Activated CD8-positive, alpha-beta T cell treated with anti-CD3 and anti-CD28 coated beads for 36 hours (primary cell): ENCODE data around the gene C1orf232. TPM values are rescaled to one million over a fixed set of nuclear protein-coding genes. Genes with fewer than 3 reads are reported as not detected.

Experiments
- ATAC-seq: fragments of 200-7000 bp; cut with Tn5 transposase; one replicate; pipeline ENCODE4 v1.10.0; 2021; ENCODE audit warnings: mild to moderate bottlenecking, moderate library complexity
- CTCF ChIA-PET: fragments of 350-600 bp; sonication (Branson Sonifier 250); formaldehyde crosslinking; loops from one replicate; lab custom pipeline; 2021; ENCODE audit warnings: antibody characterized with exemption; lab: Charles Lee
- POLR2A ChIA-PET: fragments of 350-600 bp; sonication (Branson Sonifier 250); formaldehyde crosslinking; loops from one replicate; lab custom pipeline; 2021; ENCODE audit warnings: antibody characterized with exemption; lab: Charles Lee
- DNase-seq: peaks from one replicate; pipeline ENCODE4 v3.0.0-alpha.2; 2020
- H3K27ac Mint-ChIP-seq: one replicate; pipeline ENCODE4 v1.8.0; 2021; ENCODE audit warnings: mild to moderate bottlenecking, mixed read lengths
- H3K27me3 Mint-ChIP-seq: one replicate; pipeline ENCODE4 v1.8.0; 2021; ENCODE audit warnings: mixed read lengths
- H3K36me3 Mint-ChIP-seq: one replicate; pipeline ENCODE4 v1.8.0; 2021; ENCODE audit warnings: low read depth, mixed read lengths
- H3K4me1 Mint-ChIP-seq: one replicate; pipeline ENCODE4 v1.8.0; 2021; ENCODE audit warnings: low read depth, mixed read lengths
- H3K4me3 Mint-ChIP-seq: one replicate; pipeline ENCODE4 v1.8.0; 2021; ENCODE audit warnings: mild to moderate bottlenecking, moderate library complexity, mixed read lengths
- H3K9me3 Mint-ChIP-seq: one replicate; pipeline ENCODE4 v1.8.0; 2021; ENCODE audit warnings: mixed read lengths
- CTCF ChIP-seq: fragments of 200-600 bp; IDR thresholded peaks from one replicate; pipeline ENCODE4 v1.8.0; 2022; ENCODE audit warnings: antibody characterized with exemption, mild to moderate bottlenecking
- intact Hi-C: fragments of 100-400 bp; cut with micrococcal nuclease; formaldehyde crosslinking; loops from one replicate; pipeline ENCODE4 v1.10.0; 2022
- total RNA-seq, 2 experiments: library from RNA; stranded (reverse); gene quantifications; one replicate each; pipeline ENCODE4 v1.2.3, GENCODE V29; 2021

C1orf232 gene
- total RNA-seq, 2 experiments from 2014 or later = not detected

GRCh38 chr1:26189751-26190275 lies 21.1 kb upstream of the C1orf232 start:
- intact Hi-C loops = no loop called here
- Mint-ChIP-seq H3K27ac (no peak overlapping the region), H3K4me1 (peaks cover 6% of the 10 kb centered on the region), H3K9me3 (no peaks in the 10 kb centered on the region), H3K4me3 (no peak overlapping the region), H3K27me3 (no peaks in the 10 kb centered on the region), H3K36me3 (no peaks in the 10 kb centered on the region)
- ChIA-PET CTCF (interaction anchor here (1.0 to 3.0 kb wide), 6 partner anchors 14 to 227 kb away, joined by 3 to 10 read pairs (median 4); partner anchors contain the start of gene ZNF593), POLR2A (interaction anchor here (0.7 kb wide), 1 partner anchor 14 kb away, joined by 3 read pairs; no protein-coding TSS in a partner anchor)
- no peak for DNase-seq
- no peak for TF ChIP-seq CTCF
- no peak for ATAC-seq

- no peak for TF ChIP-seq CTCF
- POLR2A ChIA-PET = interaction anchor here (0.5 to 0.8 kb wide), 3 partner anchors 9 to 246 kb away, joined by 3 read pairs; no protein-coding TSS in a partner anchor
- no peaks in the 10 kb centered on the region for H3K36me3 Mint-ChIP-seq
- DNase-seq (no peak), ATAC-seq (no peak)
- peaks cover 6% of the 10 kb centered on the region for H3K4me1 Mint-ChIP-seq
- no peaks in the 10 kb centered on the region for H3K9me3 Mint-ChIP-seq
- CTCF ChIA-PET = interaction anchor here (1.0 to 3.0 kb wide), 5 partner anchors 11 to 228 kb away, joined by 3 to 10 read pairs (median 4); no protein-coding TSS in a partner anchor
- H3K4me3 Mint-ChIP-seq = no peak overlapping the region
- no peak overlapping the region for H3K27ac Mint-ChIP-seq
- H3K27me3 Mint-ChIP-seq = no peaks in the 10 kb centered on the region
- intact Hi-C loops = no loop called here
These were observed 20.6 kb upstream of the C1orf232 start for GRCh38 chr1:26189331-26189730.

- H3K4me3 Mint-ChIP-seq = no peak overlapping the region
- intact Hi-C loops = no loop called here
- no peaks in the 10 kb centered on the region for H3K9me3 Mint-ChIP-seq
- H3K36me3 Mint-ChIP-seq = no peaks in the 10 kb centered on the region
- no peak for DNase-seq
- POLR2A ChIA-PET = no interaction called here
- H3K27ac Mint-ChIP-seq = no peak overlapping the region
- peaks cover 6% of the 10 kb centered on the region for H3K4me1 Mint-ChIP-seq
- ATAC-seq = no peak
- CTCF ChIA-PET = interaction anchor here (1.0 to 3.0 kb wide), 4 partner anchors 10 to 229 kb away, joined by 3 to 10 read pairs (median 6); partner anchors contain the start of gene CEP85
- H3K27me3 Mint-ChIP-seq = no peaks in the 10 kb centered on the region
- TF ChIP-seq CTCF = no peak
These were observed 19.7 kb upstream of the C1orf232 start for GRCh38 chr1:26188477-26188876.

GRCh38 chr1:26187882-26188281 lies 19.1 kb upstream of the C1orf232 start:
- intact Hi-C loops = no loop called here

More at GRCh38 chr1:26187882-26188281, 19.1 kb upstream of the C1orf232 start:
- H3K4me1 Mint-ChIP-seq = peaks cover 6% of the 10 kb centered on the region
- H3K27ac Mint-ChIP-seq = no peak overlapping the region
- H3K9me3 Mint-ChIP-seq = no peaks in the 10 kb centered on the region
- ChIA-PET CTCF (interaction anchor here (1.6 to 1.9 kb wide), 2 partner anchors 18 to 46 kb away, joined by 5 to 6 read pairs; partner anchors contain the start of genes CEP85 and ZNF593), POLR2A (no interaction called here)
- ATAC-seq (no peak), DNase-seq (no peak)
- H3K4me3 Mint-ChIP-seq = no peak overlapping the region
- TF ChIP-seq CTCF = no peak
- H3K36me3 Mint-ChIP-seq = no peaks in the 10 kb centered on the region
- no peaks in the 10 kb centered on the region for H3K27me3 Mint-ChIP-seq
